ENCODE measurements around the gene PHACTR3. TPM values are rescaled to one million over a fixed set of nuclear protein-coding genes. Genes with fewer than 3 reads are reported as not detected.

The PHACTR3 gene
- total and polyA plus RNA-seq, 2 donors, result 2.9 to 35.8 TPM

DNA sequence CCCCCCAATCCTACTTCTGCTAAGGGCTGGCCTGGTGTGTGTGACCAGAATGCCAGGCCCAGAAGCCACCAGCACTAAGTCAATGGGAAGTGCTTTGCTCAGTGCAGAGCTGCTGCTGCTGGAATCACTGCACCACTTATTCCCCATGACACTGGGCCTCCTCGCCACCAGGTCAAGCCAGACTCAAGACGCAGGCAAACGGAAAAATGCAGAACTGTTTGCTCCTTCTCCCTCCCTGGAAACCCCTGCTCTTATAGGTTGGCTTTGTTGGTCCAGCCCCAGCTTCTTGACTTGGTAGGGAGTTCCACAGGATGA, 121.9 kb downstream of the PHACTR3 start:
- Histone ChIP-seq H3K4me3 (ENCODE audit: low read length in 2 of 2) (no peak overlapping the region), H3K9me3 (ENCODE audit: control insufficient read depth in 2 of 2, insufficient read depth in 1 of 2, low read length in 1 of 2) (no peaks in the 10 kb centered on the region), H3K27me3 (ENCODE audit: control insufficient read depth in 2 of 2, insufficient read depth in 1 of 2, low read length in 1 of 2) (no peaks in the 10 kb centered on the region), H3K36me3 (ENCODE audit: control insufficient read depth in 2 of 2, insufficient read depth in 2 of 2, low read length in 1 of 2) (no peaks in the 10 kb centered on the region), H3K27ac (ENCODE audit: low read depth in 1 of 2, low read length in 1 of 2) (no peak overlapping the region), H3K4me1 (ENCODE audit: control insufficient read depth in 2 of 2, insufficient read depth in 2 of 2, low read length in 2 of 2) (no peaks in the 10 kb centered on the region)
- 81% methylated on average over 3 of the region's 3 CpGs for WGBS
- DNase-seq (ENCODE audit: low read depth in 6 of 9, low spot score in 9 of 9), result no peak

DNA sequence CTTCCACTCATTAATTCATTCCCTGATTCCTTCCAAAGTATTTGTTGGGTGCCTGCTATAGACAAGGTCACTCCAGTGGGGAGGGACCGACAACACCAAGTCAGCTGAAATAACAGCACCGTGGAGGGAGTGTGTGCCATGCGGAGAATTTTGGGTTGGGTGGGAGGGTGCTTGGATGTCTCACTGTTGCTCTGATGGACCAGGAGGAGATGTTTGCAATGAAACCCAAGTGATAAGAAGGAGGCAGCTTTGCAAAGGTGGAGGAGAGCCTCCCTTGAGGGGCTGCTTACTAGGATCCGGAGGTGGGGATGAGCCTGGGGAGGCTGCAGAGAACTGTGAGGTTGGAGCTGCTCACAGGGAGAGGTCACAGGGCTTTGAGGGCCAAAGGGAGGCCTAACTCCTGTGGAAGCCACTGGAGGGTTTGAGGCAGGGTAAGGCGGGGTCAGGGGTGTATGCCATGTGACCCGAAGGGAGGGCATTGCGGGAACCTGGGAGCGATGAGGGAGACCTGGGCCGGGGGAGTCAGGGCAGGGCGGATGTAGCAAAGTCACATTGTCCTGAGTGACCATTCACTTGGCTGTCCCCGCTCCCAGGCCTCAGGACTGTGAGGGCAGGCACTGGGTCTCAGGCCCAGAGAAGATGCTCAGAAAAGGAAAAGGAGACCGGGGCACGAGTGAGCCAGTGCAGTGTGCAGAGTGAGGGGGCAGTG, 124.5 kb downstream of the PHACTR3 start:
- Histone ChIP-seq H3K4me3 (ENCODE audit: low read length in 2 of 2) (no peak overlapping the region), H3K36me3 (ENCODE audit: control insufficient read depth in 2 of 2, insufficient read depth in 2 of 2, low read length in 1 of 2) (no peaks in the 10 kb centered on the region), H3K4me1 (ENCODE audit: control insufficient read depth in 2 of 2, insufficient read depth in 2 of 2, low read length in 2 of 2) (no peaks in the 10 kb centered on the region), H3K27me3 (ENCODE audit: control insufficient read depth in 2 of 2, insufficient read depth in 1 of 2, low read length in 1 of 2) (no peaks in the 10 kb centered on the region), H3K9me3 (ENCODE audit: control insufficient read depth in 2 of 2, insufficient read depth in 1 of 2, low read length in 1 of 2) (no peaks in the 10 kb centered on the region), H3K27ac (ENCODE audit: low read depth in 1 of 2, low read length in 1 of 2) (no peak overlapping the region)
- 96% methylated on average over 13 of the region's 13 CpGs for WGBS
- no peak for DNase-seq (ENCODE audit: low read depth in 6 of 9, low spot score in 9 of 9)

DNA sequence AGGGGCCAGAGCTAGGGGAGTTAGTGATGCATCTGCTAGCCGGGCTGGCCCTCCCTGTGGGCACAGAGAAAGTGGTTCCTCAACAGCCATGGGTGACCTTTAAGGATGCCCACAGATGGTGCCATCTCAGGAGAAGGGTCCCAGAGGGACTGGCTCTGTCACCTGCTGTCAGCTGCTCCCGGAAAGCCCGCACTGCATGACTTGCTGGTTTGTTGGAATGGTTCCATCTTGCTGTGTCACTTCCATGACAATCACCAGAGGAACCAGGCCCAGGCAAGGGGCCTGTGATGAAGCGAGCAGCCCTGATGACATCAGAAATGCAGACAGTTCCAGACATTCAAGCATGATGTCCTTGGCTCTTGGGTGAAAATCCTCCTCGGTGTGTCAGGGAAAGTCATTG, 125.2 kb downstream of the PHACTR3 start:
- H3K36me3 ChIP-seq (ENCODE audit: control insufficient read depth in 2 of 2, insufficient read depth in 2 of 2, low read length in 1 of 2), result no peaks in the 10 kb centered on the region
- no peak overlapping the region for H3K27ac ChIP-seq (ENCODE audit: low read depth in 1 of 2, low read length in 1 of 2)
- H3K4me3 ChIP-seq (ENCODE audit: low read length in 2 of 2), result no peak overlapping the region
- DNase-seq (ENCODE audit: low read depth in 6 of 9, low spot score in 9 of 9), result no peak
- no peaks in the 10 kb centered on the region for H3K27me3 ChIP-seq (ENCODE audit: control insufficient read depth in 2 of 2, insufficient read depth in 1 of 2, low read length in 1 of 2)
- no peaks in the 10 kb centered on the region for H3K9me3 ChIP-seq (ENCODE audit: control insufficient read depth in 2 of 2, insufficient read depth in 1 of 2, low read length in 1 of 2)
- no peaks in the 10 kb centered on the region for H3K4me1 ChIP-seq (ENCODE audit: control insufficient read depth in 2 of 2, insufficient read depth in 2 of 2, low read length in 2 of 2)
- WGBS, result 93% methylated on average over 5 of the region's 5 CpGs

DNA sequence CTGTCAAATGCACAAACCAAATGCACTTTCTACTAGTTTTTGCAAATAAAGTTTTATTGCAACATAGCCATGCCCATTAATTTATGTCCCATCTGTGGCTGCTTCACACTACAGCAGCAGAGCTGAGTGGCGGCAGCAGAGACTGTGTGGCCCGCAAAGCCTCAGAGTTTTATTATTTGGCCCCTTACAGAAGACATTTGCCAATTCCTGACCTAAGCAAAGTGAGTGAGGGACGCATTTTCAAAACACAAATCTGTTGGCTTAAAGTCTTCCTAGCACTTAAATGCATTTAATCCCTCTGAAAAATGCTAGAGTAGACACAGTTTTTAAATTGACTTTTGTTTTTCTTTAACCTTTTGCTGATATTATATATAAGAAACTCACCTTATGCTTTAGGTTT, 126.4 kb downstream of the PHACTR3 start:
- H3K4me1 ChIP-seq (ENCODE audit: control insufficient read depth in 2 of 2, insufficient read depth in 2 of 2, low read length in 2 of 2), result no peaks in the 10 kb centered on the region
- no peak overlapping the region for H3K4me3 ChIP-seq (ENCODE audit: low read length in 2 of 2)
- H3K27ac ChIP-seq (ENCODE audit: low read depth in 1 of 2, low read length in 1 of 2), result no peak overlapping the region
- no peaks in the 10 kb centered on the region for H3K9me3 ChIP-seq (ENCODE audit: control insufficient read depth in 2 of 2, insufficient read depth in 1 of 2, low read length in 1 of 2)
- H3K27me3 ChIP-seq (ENCODE audit: control insufficient read depth in 2 of 2, insufficient read depth in 1 of 2, low read length in 1 of 2), result no peaks in the 10 kb centered on the region
- WGBS, result 93% methylated on average over 3 of the region's 3 CpGs
- no peaks in the 10 kb centered on the region for H3K36me3 ChIP-seq (ENCODE audit: control insufficient read depth in 2 of 2, insufficient read depth in 2 of 2, low read length in 1 of 2)
- no peak for DNase-seq (ENCODE audit: low read depth in 6 of 9, low spot score in 9 of 9)

DNA sequence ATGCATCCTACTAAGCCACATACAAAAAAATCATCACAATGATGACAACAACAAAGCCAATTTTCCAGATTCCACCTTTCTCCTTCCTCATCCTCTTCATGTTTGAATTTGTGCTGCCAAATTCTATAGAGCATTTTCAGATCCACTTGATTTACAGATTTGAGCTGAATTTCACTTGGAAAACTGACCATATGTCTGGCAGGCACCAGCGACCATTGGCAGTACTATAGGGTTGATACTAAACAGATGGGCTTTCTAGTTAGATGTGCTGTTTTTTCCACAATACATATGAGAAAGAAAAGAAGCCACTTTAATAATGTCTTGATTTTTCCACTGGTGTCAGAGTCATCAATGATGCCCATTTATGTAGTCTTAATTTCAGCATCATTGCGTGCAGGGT, 127.0 kb downstream of the PHACTR3 start:
- WGBS, result 93% methylated on average over 2 of the region's 2 CpGs
- Histone ChIP-seq H3K9me3 (ENCODE audit: control insufficient read depth in 2 of 2, insufficient read depth in 1 of 2, low read length in 1 of 2) (no peaks in the 10 kb centered on the region), H3K4me3 (ENCODE audit: low read length in 2 of 2) (no peak overlapping the region), H3K36me3 (ENCODE audit: control insufficient read depth in 2 of 2, insufficient read depth in 2 of 2, low read length in 1 of 2) (no peaks in the 10 kb centered on the region), H3K27ac (ENCODE audit: low read depth in 1 of 2, low read length in 1 of 2) (no peak overlapping the region), H3K27me3 (ENCODE audit: control insufficient read depth in 2 of 2, insufficient read depth in 1 of 2, low read length in 1 of 2) (no peaks in the 10 kb centered on the region), H3K4me1 (ENCODE audit: control insufficient read depth in 2 of 2, insufficient read depth in 2 of 2, low read length in 2 of 2) (no peaks in the 10 kb centered on the region)
- DNase-seq (ENCODE audit: low read depth in 6 of 9, low spot score in 9 of 9), result no peak

DNA sequence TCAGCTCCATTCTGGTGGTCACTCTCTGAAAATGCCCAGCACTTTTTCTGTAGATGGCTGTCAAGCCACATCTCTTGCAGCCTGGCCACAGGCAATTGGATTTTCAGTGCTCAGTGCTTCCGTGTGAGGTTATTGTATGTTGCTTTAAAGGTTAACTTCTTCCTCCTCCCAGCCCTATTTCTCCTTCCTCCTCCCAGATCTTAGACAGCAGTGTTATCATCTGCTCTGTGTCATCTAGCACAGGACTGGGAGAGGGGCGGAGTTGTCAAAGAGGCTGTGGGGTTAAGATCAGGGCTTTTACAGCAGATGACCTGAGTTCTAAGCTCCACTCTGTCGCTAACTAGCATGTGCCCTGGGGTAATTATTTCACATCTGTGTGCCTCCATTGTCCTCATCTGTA, 129.0 kb downstream of the PHACTR3 start:
- H3K27ac ChIP-seq (ENCODE audit: low read depth in 1 of 2, low read length in 1 of 2), result no peak overlapping the region
- no peak overlapping the region for H3K4me3 ChIP-seq (ENCODE audit: low read length in 2 of 2)
- no peaks in the 10 kb centered on the region for H3K9me3 ChIP-seq (ENCODE audit: control insufficient read depth in 2 of 2, insufficient read depth in 1 of 2, low read length in 1 of 2)
- H3K36me3 ChIP-seq (ENCODE audit: control insufficient read depth in 2 of 2, insufficient read depth in 2 of 2, low read length in 1 of 2), result no peaks in the 10 kb centered on the region
- no peaks in the 10 kb centered on the region for H3K27me3 ChIP-seq (ENCODE audit: control insufficient read depth in 2 of 2, insufficient read depth in 1 of 2, low read length in 1 of 2)
- H3K4me1 ChIP-seq (ENCODE audit: control insufficient read depth in 2 of 2, insufficient read depth in 2 of 2, low read length in 2 of 2), result no peaks in the 10 kb centered on the region
- WGBS, result 68% methylated on average over 3 of the region's 3 CpGs
- DNase-seq (ENCODE audit: low read depth in 6 of 9, low spot score in 9 of 9), result no peak

DNA sequence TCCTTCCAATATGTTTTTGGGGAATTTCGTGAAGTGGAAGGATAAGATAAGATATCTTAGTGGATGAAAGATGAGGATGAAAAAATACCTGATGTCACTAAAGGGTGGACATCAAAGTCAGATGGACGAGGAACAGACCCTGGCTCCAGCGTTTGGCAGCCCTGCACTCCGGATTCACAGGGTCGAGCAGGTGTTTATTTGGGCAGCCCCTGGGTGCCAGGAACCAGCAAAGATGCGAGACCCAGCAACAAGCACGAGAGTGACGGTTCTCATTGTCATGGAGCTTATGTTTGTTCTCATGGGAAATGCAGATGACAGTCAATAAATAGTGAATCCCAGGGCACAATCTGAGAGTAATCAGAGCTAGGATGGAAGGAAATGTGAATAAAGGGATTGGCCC, 131.1 kb downstream of the PHACTR3 start:
- H3K4me3 ChIP-seq (ENCODE audit: low read length in 2 of 2), result no peak overlapping the region
- H3K4me1 ChIP-seq (ENCODE audit: control insufficient read depth in 2 of 2, insufficient read depth in 2 of 2, low read length in 2 of 2), result no peaks in the 10 kb centered on the region
- H3K27me3 ChIP-seq (ENCODE audit: control insufficient read depth in 2 of 2, insufficient read depth in 1 of 2, low read length in 1 of 2), result no peaks in the 10 kb centered on the region
- no peak for DNase-seq (ENCODE audit: low read depth in 6 of 9, low spot score in 9 of 9)
- H3K36me3 ChIP-seq (ENCODE audit: control insufficient read depth in 2 of 2, insufficient read depth in 2 of 2, low read length in 1 of 2), result no peaks in the 10 kb centered on the region
- 58% methylated on average over 8 of the region's 8 CpGs for WGBS
- H3K27ac ChIP-seq (ENCODE audit: low read depth in 1 of 2, low read length in 1 of 2), result no peak overlapping the region
- no peaks in the 10 kb centered on the region for H3K9me3 ChIP-seq (ENCODE audit: control insufficient read depth in 2 of 2, insufficient read depth in 1 of 2, low read length in 1 of 2)

DNA sequence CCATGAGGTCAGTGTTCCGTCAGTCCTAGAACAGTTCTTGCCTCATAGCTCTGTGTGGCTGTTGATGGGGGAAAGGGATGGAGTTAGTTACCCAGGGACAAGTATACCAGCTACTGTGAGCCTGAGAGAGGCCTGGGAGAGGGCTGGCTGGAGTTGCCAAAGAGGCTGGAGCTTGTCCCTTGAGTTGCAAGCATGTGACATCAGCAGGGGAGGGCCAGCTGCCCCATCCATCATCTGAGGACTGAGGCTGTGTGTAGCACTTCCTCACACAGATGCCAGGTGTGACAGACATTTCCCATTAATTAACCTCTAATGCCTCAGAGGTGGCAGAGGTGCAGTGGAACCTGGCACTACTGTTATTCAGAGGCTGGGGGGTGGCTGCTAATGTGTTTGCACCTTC, 131.6 kb downstream of the PHACTR3 start:
- H3K9me3 ChIP-seq (ENCODE audit: control insufficient read depth in 2 of 2, insufficient read depth in 1 of 2, low read length in 1 of 2), result no peaks in the 10 kb centered on the region
- H3K27ac ChIP-seq (ENCODE audit: low read depth in 1 of 2, low read length in 1 of 2), result no peak overlapping the region
- WGBS, result 85% methylated on average over 1 of the region's 1 CpG
- H3K27me3 ChIP-seq (ENCODE audit: control insufficient read depth in 2 of 2, insufficient read depth in 1 of 2, low read length in 1 of 2), result no peaks in the 10 kb centered on the region
- H3K36me3 ChIP-seq (ENCODE audit: control insufficient read depth in 2 of 2, insufficient read depth in 2 of 2, low read length in 1 of 2), result no peaks in the 10 kb centered on the region
- H3K4me3 ChIP-seq (ENCODE audit: low read length in 2 of 2), result no peak overlapping the region
- no peak for DNase-seq (ENCODE audit: low read depth in 6 of 9, low spot score in 9 of 9)
- H3K4me1 ChIP-seq (ENCODE audit: control insufficient read depth in 2 of 2, insufficient read depth in 2 of 2, low read length in 2 of 2), result no peaks in the 10 kb centered on the region

DNA sequence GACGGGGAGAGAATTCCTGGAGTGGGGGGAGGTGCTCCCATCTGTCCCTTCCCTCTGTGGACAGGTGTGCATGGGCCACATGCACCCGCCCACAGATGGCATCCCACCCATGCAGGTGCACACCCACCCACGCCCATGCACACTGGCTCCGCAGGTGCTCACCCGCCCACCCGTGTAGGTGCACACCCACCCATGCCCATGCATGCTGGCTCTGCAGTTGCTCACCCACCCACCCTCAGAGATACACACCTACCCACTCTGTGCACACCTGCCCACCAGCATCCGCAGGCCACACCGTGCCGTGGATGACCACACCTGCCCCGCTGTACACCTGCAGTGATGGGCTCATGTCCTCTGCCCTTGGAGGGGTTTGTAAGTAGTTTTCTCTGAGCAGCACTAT, 132.0 kb downstream of the PHACTR3 start:
- no peak overlapping the region for H3K4me3 ChIP-seq (ENCODE audit: low read length in 2 of 2)
- H3K36me3 ChIP-seq (ENCODE audit: control insufficient read depth in 2 of 2, insufficient read depth in 2 of 2, low read length in 1 of 2), result no peaks in the 10 kb centered on the region
- H3K9me3 ChIP-seq (ENCODE audit: control insufficient read depth in 2 of 2, insufficient read depth in 1 of 2, low read length in 1 of 2), result no peaks in the 10 kb centered on the region
- H3K27ac ChIP-seq (ENCODE audit: low read depth in 1 of 2, low read length in 1 of 2), result no peak overlapping the region
- 86% methylated on average over 10 of the region's 10 CpGs for WGBS
- no peaks in the 10 kb centered on the region for H3K4me1 ChIP-seq (ENCODE audit: control insufficient read depth in 2 of 2, insufficient read depth in 2 of 2, low read length in 2 of 2)
- H3K27me3 ChIP-seq (ENCODE audit: control insufficient read depth in 2 of 2, insufficient read depth in 1 of 2, low read length in 1 of 2), result no peaks in the 10 kb centered on the region
- no peak for DNase-seq (ENCODE audit: low read depth in 6 of 9, low spot score in 9 of 9)

Data from thymus (tissue), 11 donors.